OCI-LY1 (cell line): ENCODE data around the gene POLR2J2.
"Not testable (repeated sequence)": the region's sequence is repeated elsewhere in the genome, so short reads cannot be mapped to it uniquely, and the experiment has no call there.

Experiments
- EZH2 ChIP-seq: fragments of 200-600 bp; sonication (generic), shearing (Covaris generic); IDR thresholded peaks from 2 replicates; pipeline ENCODE4 v1.8.0; 2017; ENCODE audit warnings: borderline replicate concordance, mixed run types, mild to moderate bottlenecking, antibody characterized with exemption, low read length, moderate library complexity, mixed read lengths
- TF ChIP-seq, protein P1 (sequence below): fragments of 200-600 bp; sonication (generic), shearing (Covaris generic); IDR thresholded peaks from 2 replicates; pipeline ENCODE4 v1.5.1; 2017; ENCODE audit warnings: mild to moderate bottlenecking, antibody characterized with exemption, low read length, moderate library complexity, mixed read lengths

GRCh38 chr7:102666850-102667249 lies 4.6 kb downstream of the POLR2J2 start:
- TF ChIP-seq, protein P1, sequence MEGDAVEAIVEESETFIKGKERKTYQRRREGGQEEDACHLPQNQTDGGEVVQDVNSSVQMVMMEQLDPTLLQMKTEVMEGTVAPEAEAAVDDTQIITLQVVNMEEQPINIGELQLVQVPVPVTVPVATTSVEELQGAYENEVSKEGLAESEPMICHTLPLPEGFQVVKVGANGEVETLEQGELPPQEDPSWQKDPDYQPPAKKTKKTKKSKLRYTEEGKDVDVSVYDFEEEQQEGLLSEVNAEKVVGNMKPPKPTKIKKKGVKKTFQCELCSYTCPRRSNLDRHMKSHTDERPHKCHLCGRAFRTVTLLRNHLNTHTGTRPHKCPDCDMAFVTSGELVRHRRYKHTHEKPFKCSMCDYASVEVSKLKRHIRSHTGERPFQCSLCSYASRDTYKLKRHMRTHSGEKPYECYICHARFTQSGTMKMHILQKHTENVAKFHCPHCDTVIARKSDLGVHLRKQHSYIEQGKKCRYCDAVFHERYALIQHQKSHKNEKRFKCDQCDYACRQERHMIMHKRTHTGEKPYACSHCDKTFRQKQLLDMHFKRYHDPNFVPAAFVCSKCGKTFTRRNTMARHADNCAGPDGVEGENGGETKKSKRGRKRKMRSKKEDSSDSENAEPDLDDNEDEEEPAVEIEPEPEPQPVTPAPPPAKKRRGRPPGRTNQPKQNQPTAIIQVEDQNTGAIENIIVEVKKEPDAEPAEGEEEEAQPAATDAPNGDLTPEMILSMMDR: not testable (repeated sequence)
- not testable (repeated sequence) for TF ChIP-seq EZH2
